ENCODE data around the gene FOLR1. TPM values are rescaled to one million over a fixed set of nuclear protein-coding genes. Genes with fewer than 3 reads are reported as not detected.
"Not testable (repeated sequence)": the region's sequence is repeated elsewhere in the genome, so short reads cannot be mapped to it uniquely, and the experiment has no call there.

Gene FOLR1
- total RNA-seq (2014; rRNA removed; shearing (Covaris generic)) = 6.1 and 6.2 TPM in 2 replicates

DNA sequence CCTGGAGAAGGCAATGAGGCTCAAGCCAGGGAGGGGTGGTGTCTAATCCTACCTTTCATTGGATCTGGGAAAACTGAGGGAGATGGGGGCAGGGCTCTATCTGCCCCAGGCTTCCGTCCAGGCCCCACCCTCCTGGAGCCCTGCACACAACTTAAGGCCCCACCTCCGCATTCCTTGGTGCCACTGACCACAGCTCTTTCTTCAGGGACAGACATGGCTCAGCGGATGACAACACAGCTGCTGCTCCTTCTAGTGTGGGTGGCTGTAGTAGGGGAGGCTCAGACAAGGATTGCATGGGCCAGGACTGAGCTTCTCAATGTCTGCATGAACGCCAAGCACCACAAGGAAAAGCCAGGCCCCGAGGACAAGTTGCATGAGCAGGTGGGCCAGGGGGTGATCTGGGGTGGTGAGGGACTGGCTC is at the start of gene FOLR1:
TSS of gene FOLR1 (plus strand) at position 180 of the 421 bp plus-strand sequence. CDS start at position 214, 34 bp downstream.
- DNase-seq (ENCODE audit: low spot score) = peak; percentile 60

DNA sequence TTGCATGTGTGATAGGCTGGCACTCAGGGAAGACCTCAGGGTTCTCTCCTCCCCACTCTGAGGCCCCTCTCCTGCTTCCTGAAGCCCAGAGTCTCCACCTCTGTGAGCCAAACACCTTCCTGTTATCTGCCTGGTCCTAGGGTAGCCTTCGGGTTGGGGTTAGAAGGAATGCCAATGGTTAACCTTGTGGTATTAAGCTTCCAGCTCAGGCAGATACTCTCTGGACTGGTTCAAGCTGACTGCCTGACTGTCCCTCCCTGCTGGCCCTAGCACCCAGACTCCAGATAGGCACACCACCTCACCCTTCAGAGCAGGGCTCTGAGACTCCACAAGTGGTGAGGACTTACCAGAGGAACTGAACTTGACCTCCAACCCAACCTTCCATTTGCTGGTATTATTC is 49.4 kb upstream of the FOLR1 start:
- DNase-seq (ENCODE audit: low spot score) = not testable (repeated sequence)

DNA sequence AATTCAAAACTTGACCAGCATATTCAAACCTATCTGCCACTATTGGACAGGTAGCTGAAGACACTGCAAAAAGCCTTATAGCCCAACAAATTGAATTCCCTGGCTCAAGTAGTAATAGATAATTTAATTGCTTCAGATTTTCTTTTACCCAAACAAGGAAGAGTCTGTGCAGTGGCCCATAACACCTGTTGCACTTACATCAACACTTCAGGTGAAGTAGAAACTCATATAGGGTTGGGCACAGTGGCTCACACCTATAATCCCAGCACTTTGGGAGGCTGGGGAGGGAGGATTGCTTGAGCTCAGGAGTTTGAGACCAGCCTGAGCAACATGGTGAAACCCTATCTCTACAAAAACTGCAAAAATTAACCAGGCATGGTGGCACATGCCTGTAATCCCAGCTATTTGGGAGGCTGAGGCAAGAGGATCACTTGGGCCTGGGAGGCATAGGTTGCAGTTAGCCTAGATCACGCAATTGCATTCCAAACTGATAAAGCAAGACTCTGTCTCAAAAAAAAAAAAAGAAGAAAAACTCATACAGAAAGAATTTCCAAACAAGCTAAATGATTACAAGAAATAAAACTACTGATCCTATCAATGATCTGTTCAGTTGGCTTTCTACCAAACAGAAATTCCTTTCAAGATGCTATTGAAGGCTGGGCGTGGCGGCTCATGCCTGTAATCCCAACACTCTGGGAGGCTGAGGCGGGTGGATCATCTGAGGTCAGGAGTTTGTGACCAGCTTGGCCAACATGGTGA is 47.0 kb upstream of the FOLR1 start:
- DNase-seq (ENCODE audit: low spot score) = no peak

DNA sequence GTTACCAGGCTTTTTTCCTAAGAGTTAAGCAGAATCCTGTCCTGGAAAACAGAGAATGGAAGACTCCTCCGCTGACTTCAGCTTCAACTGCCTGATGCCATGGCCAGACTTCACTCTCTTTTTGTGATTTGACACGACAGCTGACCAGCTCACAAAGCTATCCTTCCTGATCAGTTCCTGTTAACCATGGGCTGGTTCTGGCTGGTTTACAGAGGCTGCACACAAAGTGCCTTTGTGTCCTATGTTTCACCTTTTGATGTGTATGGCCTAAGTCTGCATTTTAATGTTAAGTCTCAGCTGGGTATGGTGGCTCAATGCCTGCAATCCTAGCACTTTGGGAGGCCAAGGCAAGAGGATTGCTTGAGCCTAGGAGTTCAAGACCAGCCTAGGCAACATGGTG is 45.3 kb upstream of the FOLR1 start:
- DNase-seq (ENCODE audit: low spot score) = no peak

- no peak for DNase-seq (ENCODE audit: low spot score)
Observed at GRCh38 chr11:72150882-72151281, 41.1 kb upstream of the FOLR1 start.

DNA sequence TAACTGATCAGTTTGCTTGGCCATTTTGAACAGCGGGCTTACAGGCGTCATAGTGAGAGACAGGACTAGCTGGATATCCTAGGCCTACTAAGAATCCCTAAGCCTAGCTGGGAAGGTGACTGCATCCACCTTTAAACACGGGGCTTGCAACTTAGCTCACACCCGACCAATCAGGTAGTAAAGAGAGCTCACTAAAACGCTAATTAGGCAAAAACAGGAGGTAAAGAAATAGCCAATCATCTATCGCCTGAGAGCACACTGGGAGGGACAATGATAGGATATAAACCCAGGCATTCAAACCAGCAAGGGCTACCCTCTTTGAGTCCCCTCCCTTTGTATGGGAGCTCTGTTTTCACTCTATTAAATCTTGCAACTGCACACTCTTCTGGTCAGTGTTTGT is 38.1 kb upstream of the FOLR1 start:
- not testable (repeated sequence) for DNase-seq (ENCODE audit: low spot score)

- DNase-seq (ENCODE audit: low spot score) = no peak
Observed at GRCh38 chr11:72154816-72155215, 37.1 kb upstream of the FOLR1 start.

DNA sequence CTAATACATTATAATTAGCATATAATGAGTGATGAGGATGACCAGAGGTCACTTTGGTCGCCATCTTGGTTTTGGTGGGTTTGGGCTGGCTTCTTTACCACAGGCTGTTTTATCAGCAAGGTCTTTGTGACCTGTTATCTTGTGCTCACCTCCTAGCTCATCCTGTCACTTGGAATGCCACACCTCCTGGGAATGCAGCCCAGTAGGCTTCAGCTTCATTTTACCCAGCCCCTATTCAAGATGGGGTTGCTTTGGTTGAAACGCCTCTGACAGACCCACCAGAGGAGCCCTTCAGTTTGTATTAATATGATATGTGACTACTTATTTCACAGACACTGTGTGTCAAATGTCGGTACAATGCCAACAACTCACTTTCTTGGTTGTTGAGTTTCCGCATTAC is 36.2 kb upstream of the FOLR1 start:
- no peak for DNase-seq (ENCODE audit: low spot score)

GRCh38 chr11:72157131-72157530 is 34.8 kb upstream of the FOLR1 start:
- DNase-seq (ENCODE audit: low spot score) = no peak

DNA sequence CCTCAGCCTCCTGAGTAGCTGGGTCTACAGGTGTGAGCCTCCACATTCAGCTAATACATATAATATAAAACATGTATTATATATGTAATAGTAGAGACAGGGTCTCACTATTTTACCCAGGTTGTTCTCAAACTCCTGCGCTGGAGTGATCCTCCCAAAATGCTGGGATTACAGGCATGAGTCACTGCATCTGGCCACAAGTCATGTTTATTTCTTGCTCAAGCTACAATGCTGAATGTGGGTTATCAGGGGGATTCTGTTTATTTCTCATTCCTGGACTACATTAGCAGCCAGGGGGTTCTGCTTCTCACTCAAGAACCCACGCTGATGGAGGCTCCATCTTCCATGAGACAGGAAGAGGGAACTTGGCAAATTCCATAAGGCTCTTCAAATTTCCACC is 31.6 kb upstream of the FOLR1 start:
- no peak for DNase-seq (ENCODE audit: low spot score)

DNA sequence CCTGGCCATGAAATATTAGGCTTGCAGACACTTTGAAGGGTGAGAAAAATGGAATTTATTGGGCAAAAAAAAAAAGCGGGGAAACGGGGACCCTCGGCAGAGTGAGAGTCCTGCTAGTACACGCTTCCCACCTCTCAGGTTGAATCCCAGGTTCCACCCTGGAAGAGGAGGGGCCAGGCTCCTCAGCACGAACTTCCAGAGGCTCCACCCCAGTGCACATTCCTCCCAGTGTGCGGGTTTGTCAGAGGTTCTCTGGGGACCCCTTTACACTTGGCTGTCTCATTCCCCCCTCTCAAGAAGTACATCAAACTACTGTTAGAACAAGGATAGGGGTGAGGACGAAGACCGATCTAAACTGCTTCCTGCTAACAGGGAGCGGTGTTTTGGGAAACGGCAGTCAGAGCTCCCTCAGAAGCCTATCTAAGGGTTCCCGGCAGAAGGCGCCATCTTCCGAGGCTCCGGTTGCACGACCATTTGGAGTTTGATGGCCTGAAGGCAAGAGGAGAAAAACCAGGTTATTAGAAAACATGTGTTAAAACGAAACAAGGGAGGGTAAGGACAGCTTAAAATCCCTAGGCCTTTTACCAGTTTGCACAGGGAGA is 28.9 kb upstream of the FOLR1 start:
- DNase-seq (ENCODE audit: low spot score) = no peak

DNA sequence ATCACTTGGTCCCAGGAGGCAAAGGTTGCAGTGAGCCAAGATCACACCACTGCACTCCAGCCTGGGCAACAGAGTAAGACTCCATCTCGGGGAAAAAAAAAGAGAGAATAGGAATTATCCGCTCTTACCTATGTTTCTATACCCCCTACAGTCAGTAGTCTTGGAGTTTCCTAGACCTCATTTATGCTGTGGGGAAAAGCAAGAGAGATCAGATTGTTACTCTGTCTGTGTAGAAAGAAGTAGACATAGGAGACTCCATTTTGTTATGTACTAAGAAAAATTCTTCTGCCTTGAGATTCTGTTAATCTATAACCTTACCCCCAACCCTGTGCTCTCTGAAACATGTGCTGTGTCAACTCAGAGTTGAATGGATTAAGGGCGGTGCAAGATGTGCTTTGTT is 27.8 kb upstream of the FOLR1 start:
- DNase-seq (ENCODE audit: low spot score) = not testable (repeated sequence)

DNA sequence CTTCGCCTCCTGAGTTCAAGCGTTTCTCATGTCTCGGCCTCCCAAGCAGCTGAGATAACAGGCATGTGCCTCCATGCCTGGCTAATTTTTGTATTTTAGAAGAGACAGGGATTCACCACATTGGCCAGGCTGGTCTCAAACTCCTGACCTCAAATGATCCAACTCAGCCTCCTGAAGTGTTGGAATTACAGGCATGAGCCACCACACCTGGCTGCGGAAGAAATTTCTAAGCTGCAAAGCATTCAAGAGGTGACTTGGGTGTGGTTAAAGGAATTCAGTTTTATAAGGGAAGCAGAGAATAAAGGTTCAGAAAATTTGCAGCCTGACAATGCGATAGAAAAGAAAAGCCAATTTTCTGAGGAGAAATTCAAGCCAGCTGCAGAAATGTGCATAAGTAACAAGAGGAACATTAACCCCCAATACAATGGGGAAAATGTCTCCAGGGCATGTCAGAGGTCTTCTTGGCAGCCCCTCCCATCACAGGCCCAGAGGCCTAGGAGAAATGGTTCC is 22.8 kb upstream of the FOLR1 start:
- DNase-seq (ENCODE audit: low spot score) = not testable (repeated sequence)

DNA sequence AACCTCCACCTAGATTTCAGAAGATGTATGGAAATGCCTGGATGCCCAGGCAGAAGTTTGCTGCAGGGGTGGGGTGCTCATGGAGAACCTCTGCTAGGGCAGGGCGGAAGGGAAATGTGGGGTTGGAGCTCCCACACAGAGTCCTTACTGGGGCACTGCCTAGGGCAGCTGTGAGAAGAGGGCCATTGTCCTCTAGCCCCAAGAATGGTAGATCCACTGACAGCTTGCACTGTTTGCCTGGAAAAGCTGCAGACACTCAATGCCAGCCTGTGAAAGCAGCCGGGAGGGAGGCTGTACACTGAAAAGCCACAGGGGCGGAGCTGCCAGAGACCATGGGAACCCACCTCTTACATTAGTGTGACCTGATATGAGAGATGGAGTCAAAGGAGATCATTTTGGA is 22.2 kb upstream of the FOLR1 start:
- not testable (repeated sequence) for DNase-seq (ENCODE audit: low spot score)

DNA sequence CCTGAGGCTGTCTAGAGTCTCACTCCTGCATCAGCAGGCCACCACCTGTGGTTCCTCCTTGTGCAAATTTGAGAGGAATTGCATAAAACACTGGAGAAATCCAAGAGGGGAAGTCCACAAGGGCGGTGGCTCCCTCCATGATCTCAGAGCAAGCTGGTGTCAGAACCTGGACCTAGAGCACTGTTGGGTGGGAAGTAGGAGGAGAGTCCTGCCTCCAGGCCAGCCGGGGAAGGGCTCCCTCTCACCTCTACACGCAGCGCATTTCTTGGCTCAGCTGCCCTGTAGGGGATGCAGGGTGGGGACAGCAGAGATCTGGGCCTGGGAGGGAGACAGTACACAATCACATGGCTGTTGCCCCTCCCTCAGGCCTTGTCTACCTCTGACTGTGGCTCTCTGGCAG is 19.9 kb upstream of the FOLR1 start:
- not testable (repeated sequence) for DNase-seq (ENCODE audit: low spot score)

GRCh38 chr11:72173291-72173690 is 18.6 kb upstream of the FOLR1 start:
- no peak for DNase-seq (ENCODE audit: low spot score)

DNA sequence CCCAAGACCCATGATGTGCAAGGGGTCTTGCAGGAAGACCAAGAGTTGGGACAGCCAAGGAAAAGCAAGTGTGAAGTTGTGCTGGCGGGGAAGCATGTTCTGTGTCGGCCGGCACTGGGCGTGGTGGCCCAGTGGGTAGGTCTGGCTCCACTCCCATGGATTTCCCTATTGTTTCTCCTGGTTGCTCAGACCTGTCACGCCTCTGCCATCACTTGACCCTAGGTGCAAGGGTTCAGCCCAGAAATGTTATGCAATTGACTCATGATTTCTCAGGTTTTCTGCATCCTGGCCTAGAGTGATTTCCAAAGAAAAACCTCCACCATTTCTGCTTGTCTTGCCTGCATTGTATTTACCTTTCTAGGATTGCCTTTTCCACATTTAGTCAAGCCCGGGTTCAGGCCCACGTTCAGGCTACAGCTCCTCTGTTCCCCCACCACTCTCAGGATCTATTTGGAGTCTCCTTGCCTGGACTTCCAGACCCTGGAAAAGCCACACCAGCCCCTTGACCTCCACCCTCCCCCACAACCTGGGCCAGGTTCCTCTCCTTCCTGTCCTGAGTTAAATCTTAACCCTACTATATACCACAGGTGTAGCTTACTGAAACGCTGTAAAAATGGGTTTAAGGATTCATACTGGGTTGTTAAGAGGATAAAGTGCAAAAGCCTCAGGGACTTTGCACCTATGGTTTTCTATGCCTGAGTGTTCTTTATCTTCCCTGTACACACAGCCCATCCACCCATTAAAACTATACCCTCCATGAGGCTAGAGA is 17.5 kb upstream of the FOLR1 start:
- DNase-seq (ENCODE audit: low spot score) = no peak

DNA sequence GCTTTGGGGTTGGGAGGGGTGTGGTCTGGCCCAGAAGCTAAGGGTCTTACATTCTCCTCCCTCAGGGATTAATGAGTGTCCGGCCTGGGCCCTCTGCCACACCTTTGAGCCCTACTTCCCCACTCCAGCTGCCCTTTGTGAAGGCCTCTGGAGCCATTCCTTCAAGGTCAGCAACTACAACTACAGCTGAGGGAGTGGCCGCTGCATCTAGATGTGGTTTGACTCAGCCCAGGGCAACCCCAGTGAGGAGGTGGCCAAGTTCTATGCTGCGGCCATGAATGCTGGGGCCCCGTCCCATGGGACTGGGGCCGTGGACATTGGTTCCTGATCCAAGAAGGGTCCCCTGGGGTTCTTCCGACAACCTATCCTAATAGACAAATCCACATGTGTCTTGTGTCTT is 14.3 kb upstream of the FOLR1 start:
- no peak for DNase-seq (ENCODE audit: low spot score)

DNA sequence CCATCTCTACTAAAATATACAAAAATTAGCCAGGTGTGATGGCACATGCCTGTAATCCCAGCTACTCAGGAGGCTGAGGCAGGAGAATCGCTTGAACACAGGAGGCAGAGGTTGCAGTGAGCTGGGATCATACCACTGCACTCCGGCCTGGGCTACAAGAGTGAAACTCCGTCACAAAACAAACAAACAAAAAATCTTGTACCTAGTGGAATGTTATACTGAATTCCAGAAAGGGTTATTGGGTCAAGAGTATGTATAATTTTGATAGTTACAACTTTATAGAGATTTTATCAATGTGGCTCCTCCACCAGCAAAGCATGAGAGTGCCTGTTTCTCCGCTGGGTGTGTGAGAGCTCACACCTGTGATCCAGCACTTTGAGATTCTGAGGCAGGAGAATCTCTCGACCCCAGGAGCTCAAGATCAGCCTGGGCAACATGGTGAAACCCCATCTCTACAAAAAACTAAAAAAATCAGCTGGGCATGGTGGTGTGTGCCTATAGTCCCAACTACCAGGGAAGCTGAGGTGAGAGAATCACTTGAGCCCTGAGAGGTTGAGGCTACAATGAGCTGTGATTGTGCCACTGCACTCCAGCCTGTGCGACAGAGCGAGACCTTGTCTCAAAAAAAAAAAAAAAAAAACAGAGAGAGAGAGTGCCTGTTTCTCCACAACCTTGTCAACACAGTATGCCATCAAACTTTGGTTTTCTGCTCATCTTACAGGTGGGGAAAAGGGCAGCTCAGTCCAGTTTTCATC is 12.7 kb upstream of the FOLR1 start:
- no peak for DNase-seq (ENCODE audit: low spot score)

GRCh38 chr11:72179804-72180396 is 12.0 kb upstream of the FOLR1 start:
- DNase-seq (ENCODE audit: low spot score) = no peak

- not testable (repeated sequence) for DNase-seq (ENCODE audit: low spot score)
Observed at GRCh38 chr11:72180892-72181552, 10.9 kb upstream of the FOLR1 start.

Data from HT-29 (cell line).